Measurements from ENCODE around the gene KIF9. TPM values are rescaled to one million over a fixed set of nuclear protein-coding genes. Genes with fewer than 3 reads are reported as not detected.
"Not testable (repeated sequence)": the region's sequence is repeated elsewhere in the genome, so short reads cannot be mapped to it uniquely, and the experiment has no call there.

The KIF9 gene
- total RNA-seq, 1 donor from 2014 or later: 3.0 TPM

DNA sequence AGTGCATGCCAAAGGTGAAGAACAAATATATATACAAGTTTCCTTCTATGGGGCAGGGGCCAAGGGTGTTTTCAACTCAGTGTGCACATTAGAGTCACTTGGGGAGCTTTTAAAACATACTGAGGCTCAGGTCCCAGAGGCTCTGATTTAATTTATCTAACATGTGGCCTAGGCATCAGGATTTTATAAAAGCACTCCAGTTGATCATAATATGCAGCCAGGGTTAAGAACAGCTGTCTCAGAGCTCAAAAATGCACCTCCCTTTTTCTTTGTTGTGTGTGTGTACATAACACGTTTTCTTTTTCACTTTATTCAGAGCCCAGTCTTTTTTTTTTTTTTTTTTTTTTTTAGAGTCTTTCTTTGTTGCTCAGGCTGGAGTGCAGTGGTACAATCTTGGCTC is 60.8 kb downstream of the KIF9 start:
- intact Hi-C loops (cut with micrococcal nuclease): no loop called here
- H3K4me1 Mint-ChIP-seq: no peaks in the 10 kb centered on the region
- no peak overlapping the region for H3K4me3 Mint-ChIP-seq
- no peaks in the 10 kb centered on the region for H3K36me3 Mint-ChIP-seq (ENCODE audit: low read depth)
- H3K27me3 Mint-ChIP-seq: no peaks in the 10 kb centered on the region
- no peak for DNase-seq
- no peaks in the 10 kb centered on the region for H3K9me3 Mint-ChIP-seq
- no peak overlapping the region for H3K27ac Mint-ChIP-seq

GRCh38 chr3:47210863-47211405 is 71.7 kb downstream of the KIF9 start:
- H3K4me3 Mint-ChIP-seq: no peak overlapping the region

GRCh38 chr3:47206022-47206421 is 76.6 kb downstream of the KIF9 start:
- H3K4me1 Mint-ChIP-seq; DNase-seq; H3K27me3 Mint-ChIP-seq; intact Hi-C loops (cut with micrococcal nuclease); H3K4me3 Mint-ChIP-seq; H3K36me3 Mint-ChIP-seq (ENCODE audit: low read depth); H3K27ac Mint-ChIP-seq; H3K9me3 Mint-ChIP-seq: not testable (repeated sequence)

More at GRCh38 chr3:47210863-47211405, 71.7 kb downstream of the KIF9 start:
- no peak overlapping the region for H3K27ac Mint-ChIP-seq
- H3K4me1 Mint-ChIP-seq: no peaks in the 10 kb centered on the region
- intact Hi-C loops (cut with micrococcal nuclease): no loop called here
- no peaks in the 10 kb centered on the region for H3K9me3 Mint-ChIP-seq
- H3K36me3 Mint-ChIP-seq (ENCODE audit: low read depth): no peaks in the 10 kb centered on the region
- DNase-seq: no peak
- H3K27me3 Mint-ChIP-seq: no peaks in the 10 kb centered on the region

GRCh38 chr3:47204875-47205274 is 77.7 kb downstream of the KIF9 start:
- H3K27me3 Mint-ChIP-seq: no peaks in the 10 kb centered on the region
- DNase-seq: no peak
- H3K4me3 Mint-ChIP-seq: no peak overlapping the region
- intact Hi-C loops (cut with micrococcal nuclease): no loop called here
- H3K9me3 Mint-ChIP-seq: no peaks in the 10 kb centered on the region
- no peak overlapping the region for H3K27ac Mint-ChIP-seq
- no peaks in the 10 kb centered on the region for H3K36me3 Mint-ChIP-seq (ENCODE audit: low read depth)
- no peaks in the 10 kb centered on the region for H3K4me1 Mint-ChIP-seq

DNA sequence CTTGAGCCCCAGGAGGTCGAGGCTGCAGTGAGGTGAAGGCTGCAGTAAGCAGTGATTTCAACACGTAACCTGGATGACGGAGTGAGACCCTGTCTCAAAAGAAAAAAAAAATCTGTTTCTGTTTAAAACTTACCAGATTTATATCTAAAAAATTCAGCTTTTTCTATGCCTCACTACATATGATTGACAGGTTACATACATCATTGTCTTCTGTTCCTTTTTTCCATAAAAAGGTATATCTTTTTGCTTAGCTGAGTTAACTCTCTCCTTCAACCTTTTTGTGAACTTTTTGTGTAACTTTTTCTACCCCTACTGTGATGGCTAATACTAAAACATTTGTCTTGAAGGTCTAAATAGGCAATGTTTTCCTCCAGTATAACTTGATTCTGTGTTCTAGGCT is 80.1 kb downstream of the KIF9 start:
- Mint-ChIP-seq H3K27me3 (no peaks in the 10 kb centered on the region), H3K4me1 (no peaks in the 10 kb centered on the region), H3K4me3 (no peak overlapping the region), H3K9me3 (no peaks in the 10 kb centered on the region), H3K27ac (no peak overlapping the region), H3K36me3 (ENCODE audit: low read depth) (no peaks in the 10 kb centered on the region)
- intact Hi-C loops (cut with micrococcal nuclease): no loop called here
- no peak for DNase-seq

GRCh38 chr3:47197287-47197686 is 85.3 kb downstream of the KIF9 start:
- Mint-ChIP-seq H3K9me3 (no peaks in the 10 kb centered on the region), H3K4me1 (no peaks in the 10 kb centered on the region), H3K27ac (no peak overlapping the region), H3K4me3 (no peak overlapping the region), H3K27me3 (no peaks in the 10 kb centered on the region), H3K36me3 (ENCODE audit: low read depth) (no peaks in the 10 kb centered on the region)
- intact Hi-C loops (cut with micrococcal nuclease): no loop called here
- DNase-seq: no peak

- intact Hi-C loops (cut with micrococcal nuclease): no loop called here
- Mint-ChIP-seq H3K36me3 (ENCODE audit: low read depth) (no peaks in the 10 kb centered on the region), H3K9me3 (no peaks in the 10 kb centered on the region), H3K4me3 (no peak overlapping the region), H3K27me3 (no peaks in the 10 kb centered on the region), H3K4me1 (no peaks in the 10 kb centered on the region), H3K27ac (no peak overlapping the region)
- no peak for DNase-seq
Measured at GRCh38 chr3:47194994-47195393, 87.6 kb downstream of the KIF9 start.

- no peaks in the 10 kb centered on the region for H3K4me1 Mint-ChIP-seq
- no peaks in the 10 kb centered on the region for H3K9me3 Mint-ChIP-seq
- H3K27ac Mint-ChIP-seq: no peak overlapping the region
- no peaks in the 10 kb centered on the region for H3K27me3 Mint-ChIP-seq
- H3K4me3 Mint-ChIP-seq: no peak overlapping the region
- no peaks in the 10 kb centered on the region for H3K36me3 Mint-ChIP-seq (ENCODE audit: low read depth)
- intact Hi-C loops (cut with micrococcal nuclease): no loop called here
- DNase-seq: no peak
Measured at GRCh38 chr3:47193871-47194859, 88.4 kb downstream of the KIF9 start.

GRCh38 chr3:47186285-47186684 is 96.3 kb downstream of the KIF9 start:
- Mint-ChIP-seq H3K36me3 (ENCODE audit: low read depth) (no peaks in the 10 kb centered on the region), H3K4me1 (no peaks in the 10 kb centered on the region), H3K4me3 (no peak overlapping the region), H3K27me3 (no peaks in the 10 kb centered on the region), H3K9me3 (no peaks in the 10 kb centered on the region), H3K27ac (no peak overlapping the region)
- intact Hi-C loops (cut with micrococcal nuclease): no loop called here
- DNase-seq: no peak

DNA sequence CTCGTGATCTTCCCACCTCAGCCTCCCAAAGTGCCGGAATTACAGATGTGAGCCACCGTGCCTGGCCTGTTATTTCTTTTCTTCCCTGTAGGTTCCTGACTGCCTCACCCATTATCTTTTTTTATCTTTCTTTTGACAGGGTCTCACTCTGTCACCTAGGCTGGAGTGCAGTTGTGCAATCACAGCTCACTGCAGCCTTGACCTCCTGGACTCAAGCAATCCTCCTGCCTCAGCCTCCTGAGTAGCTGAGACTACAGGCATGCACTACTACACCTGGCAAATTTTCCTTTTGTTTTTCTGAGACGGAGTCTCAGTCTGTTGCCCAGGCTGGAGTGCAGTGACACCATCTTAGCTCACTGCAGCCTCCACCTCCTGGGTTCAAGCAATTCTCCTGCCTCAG is 100.9 kb downstream of the KIF9 start:
- intact Hi-C loops (cut with micrococcal nuclease); H3K9me3 Mint-ChIP-seq; H3K27ac Mint-ChIP-seq; H3K27me3 Mint-ChIP-seq; H3K4me3 Mint-ChIP-seq; H3K36me3 Mint-ChIP-seq (ENCODE audit: low read depth); H3K4me1 Mint-ChIP-seq; DNase-seq: not testable (repeated sequence)

GRCh38 chr3:47180011-47180410 is 102.6 kb downstream of the KIF9 start:
- intact Hi-C loops (cut with micrococcal nuclease); H3K27me3 Mint-ChIP-seq; H3K27ac Mint-ChIP-seq; DNase-seq; H3K4me3 Mint-ChIP-seq; H3K36me3 Mint-ChIP-seq (ENCODE audit: low read depth); H3K9me3 Mint-ChIP-seq; H3K4me1 Mint-ChIP-seq: not testable (repeated sequence)

Other genes starting within 250 kb of the KIF9 start
- gene SETD2, start 118.7 kb downstream of the KIF9 start, total RNA-seq: 41.5 and 42.0 TPM in 2 replicates
- gene KLHL18, start 145 bp upstream of the KIF9 start, total RNA-seq: 47.0 and 49.3 TPM in 2 replicates
- 34.1 and 34.6 TPM in 2 replicates for gene PTPN23, start 98.2 kb upstream of the KIF9 start, total RNA-seq
- gene SCAP, start 193.1 kb upstream of the KIF9 start, total RNA-seq: 86.3 and 87.2 TPM in 2 replicates
- gene ELP6, start 230.9 kb upstream of the KIF9 start, total RNA-seq: 45.9 and 49.7 TPM in 2 replicates